GM12874 (cell line): ENCODE results near the gene KLF4.
A peak's percentile ranks its signal among the peaks of the same experiment; 100 is the strongest.

Experiments used
- CTCF ChIP-seq: IDR thresholded peaks from 2 replicates; pipeline ENCODE4 v1.5.1; 2011; ENCODE audit warnings: low read depth, mild to moderate bottlenecking, control low read depth, low read length, moderate library complexity; ENCODE audit not compliant: insufficient read depth

The KLF4 gene

GRCh38 chr9:107491081-107492053 lies 1.8 kb upstream of the KLF4 start:
- TF ChIP-seq CTCF: no peak

- no peak for TF ChIP-seq CTCF
Measured at GRCh38 chr9:107489144-107489673, 360 bp downstream of the KLF4 start.

DNA sequence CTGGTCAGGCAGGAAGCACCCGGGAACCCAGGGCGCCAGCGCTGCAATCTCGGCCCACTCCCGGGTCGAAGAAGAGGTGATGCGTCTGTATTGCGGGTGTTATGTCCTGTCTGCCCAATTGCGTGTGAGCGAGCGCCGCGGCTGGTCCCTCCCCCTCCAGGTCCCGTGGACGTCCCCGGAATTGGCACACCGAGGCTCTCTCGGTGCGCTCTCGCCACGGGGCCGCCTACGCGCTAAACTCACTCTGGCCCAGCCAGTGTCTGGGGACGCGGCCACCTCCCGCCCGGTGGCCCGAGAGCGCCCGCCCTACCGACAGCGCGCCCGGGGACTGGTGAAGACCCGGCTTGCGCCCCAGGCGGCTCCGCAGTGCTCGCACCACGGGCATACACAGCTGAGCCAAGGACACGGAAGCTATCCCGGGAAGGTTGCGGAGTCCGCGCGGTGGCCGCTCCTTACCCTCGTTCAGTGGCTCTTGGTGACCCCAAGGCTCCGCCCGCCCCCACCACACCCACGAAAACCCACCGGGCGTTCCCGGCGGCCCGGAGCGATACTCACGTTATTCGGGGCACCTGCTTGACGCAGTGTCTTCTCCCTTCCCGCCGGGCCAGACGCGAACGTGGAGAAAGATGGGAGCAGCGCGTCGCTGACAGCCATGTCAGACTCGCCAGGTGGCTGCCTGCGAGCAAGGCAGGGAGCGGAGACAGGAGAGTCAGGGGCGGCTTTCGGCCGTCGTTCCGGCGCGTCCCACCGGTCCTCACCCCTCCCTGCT lies 1.0 kb downstream of the KLF4 start:
- TF ChIP-seq CTCF: no peak

DNA sequence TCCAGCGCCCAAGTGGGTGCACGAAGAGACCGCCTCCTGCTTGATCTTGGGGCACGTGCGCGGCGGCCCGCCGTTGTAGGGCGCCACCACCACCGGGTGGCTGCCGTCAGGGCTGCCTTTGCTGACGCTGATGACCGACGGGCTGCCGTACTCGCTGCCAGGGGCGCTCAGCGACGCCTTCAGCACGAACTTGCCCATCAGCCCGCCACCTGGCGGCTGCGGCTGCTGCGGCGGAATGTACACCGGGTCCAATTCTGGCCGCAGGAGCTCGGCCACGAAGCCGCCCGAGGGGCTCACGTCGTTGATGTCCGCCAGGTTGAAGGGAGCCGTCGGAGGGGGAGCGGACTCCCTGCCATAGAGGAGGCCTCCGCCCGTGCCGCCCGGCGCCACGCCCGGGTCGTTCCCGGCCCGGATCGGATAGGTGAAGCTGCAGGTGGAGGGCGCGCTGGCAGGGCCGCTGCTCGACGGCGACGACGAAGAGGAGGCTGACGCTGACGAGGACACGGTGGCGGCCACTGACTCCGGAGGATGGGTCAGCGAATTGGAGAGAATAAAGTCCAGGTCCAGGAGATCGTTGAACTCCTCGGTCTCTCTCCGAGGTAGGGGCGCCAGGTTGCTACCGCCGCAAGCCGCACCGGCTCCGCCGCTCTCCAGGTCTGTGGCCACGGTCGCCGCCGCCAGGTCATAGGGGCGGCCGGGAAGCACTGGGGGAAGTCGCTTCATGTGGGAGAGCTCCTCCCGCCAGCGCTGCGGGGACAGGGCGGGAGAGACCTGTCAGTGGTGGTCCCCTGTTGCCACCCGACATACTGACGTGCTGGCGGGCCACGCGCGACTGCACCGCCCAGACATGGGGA lies 1.8 kb downstream of the KLF4 start:
- peak; percentile 60 for TF ChIP-seq CTCF

DNA sequence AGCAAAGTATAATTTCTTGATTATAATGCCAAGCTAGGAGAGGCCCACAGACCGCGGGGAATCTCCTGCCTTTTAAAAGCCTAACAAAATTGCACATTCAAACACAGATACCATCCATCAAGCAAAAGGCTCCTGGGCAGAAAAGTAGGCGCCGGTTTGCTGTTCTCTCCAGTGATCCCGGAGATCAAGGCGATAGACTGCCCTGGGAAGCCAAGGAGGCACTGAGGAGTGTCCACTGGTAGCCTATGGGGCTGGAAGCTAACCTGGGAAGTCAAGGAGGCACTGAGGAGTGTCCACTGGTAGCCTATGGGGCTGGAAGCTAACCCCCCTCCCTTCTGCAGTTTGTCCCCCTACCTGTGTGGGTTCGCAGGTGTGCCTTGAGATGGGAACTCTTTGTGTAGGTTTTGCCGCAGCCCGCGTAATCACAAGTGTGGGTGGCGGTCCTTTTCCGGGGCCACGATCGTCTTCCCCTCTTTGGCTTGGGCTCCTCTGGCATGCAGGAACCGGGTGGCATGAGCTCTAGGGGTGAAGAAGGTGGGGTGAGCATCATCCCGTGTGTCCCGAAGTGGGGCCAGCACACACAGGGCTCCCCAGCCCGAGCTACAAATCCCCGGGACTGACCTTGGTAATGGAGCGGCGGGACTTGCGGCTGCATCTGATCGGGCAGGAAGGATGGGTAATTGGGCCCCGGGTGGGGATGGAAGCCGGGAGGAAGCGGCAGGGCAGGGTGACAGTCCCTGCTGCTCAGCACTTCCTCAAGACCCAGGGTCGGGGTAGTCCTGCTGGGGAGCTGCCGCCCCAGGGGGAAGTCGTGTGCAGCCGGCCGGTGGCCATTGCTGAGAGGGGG lies 2.7 kb downstream of the KLF4 start:
- TF ChIP-seq CTCF: no peak

DNA sequence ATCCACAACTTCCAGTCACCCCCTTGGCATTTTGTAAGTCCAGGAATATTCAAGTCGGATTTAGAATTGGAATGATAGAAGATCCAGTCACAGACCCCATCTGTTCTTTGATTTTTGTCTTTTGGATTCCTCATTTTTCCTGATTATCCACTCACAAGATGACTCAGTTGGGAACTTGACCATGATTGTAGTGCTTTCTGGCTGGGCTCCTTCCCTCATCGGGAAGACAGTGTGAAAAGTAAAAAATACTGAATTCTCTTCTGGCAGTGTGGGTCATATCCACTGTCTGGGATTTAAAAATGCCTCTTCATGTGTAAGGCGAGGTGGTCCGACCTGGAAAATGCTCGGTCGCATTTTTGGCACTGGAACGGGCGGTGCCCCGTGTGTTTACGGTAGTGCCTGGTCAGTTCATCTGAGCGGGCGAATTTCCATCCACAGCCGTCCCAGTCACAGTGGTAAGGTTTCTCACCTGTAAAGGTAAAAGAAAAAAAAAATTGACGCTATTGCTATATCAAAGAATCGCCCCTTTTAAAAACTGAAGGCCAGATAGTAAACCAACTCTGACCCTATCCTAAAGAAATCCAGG lies 4.0 kb downstream of the KLF4 start:
- TF ChIP-seq CTCF: no peak
